BJ (cell line): ENCODE measurements around the gene LRBA. TPM values are rescaled to one million over a fixed set of nuclear protein-coding genes. Genes with fewer than 3 reads are reported as not detected.

Experiments used
- CTCF ChIA-PET: fragments of 350-600 bp; formaldehyde crosslinking; extraction: SDS; loops from one replicate; lab custom pipeline; 2021; ENCODE audit warnings: antibody characterized with exemption, inconsistent platforms; lab: Yijun Ruan, JAX
- POLR2A ChIA-PET: fragments of 300-600 bp; sonication (Branson Sonifier 250); formaldehyde crosslinking; extraction: SDS; loops from one replicate; lab custom pipeline; 2021; ENCODE audit warnings: antibody characterized with exemption; lab: Charles Lee
- DNase-seq: peaks from one replicate; pipeline ENCODE4 v3.0.0-alpha.2; 2011; ENCODE audit warnings: low read depth
- H3K27me3 ChIP-seq: 2 replicates; pipeline ENCODE4 v1.6.0; 2011; ENCODE audit warnings: low read length; ENCODE audit not compliant: control insufficient read depth, insufficient read depth
- H3K36me3 ChIP-seq: 2 replicates; pipeline ENCODE4 v1.5.1; 2011; ENCODE audit warnings: low read length; ENCODE audit not compliant: control insufficient read depth, insufficient read depth
- H3K4me3 ChIP-seq: 2 replicates; pipeline ENCODE4 v1.5.1; 2011; ENCODE audit warnings: low read depth, mild to moderate bottlenecking, control low read depth, low read length
- polyA plus RNA-seq: library from polyadenylated mRNA; depleted of rRNA; stranded (reverse); fragments of >200 nt; gene quantifications from 2 replicates; pipeline ENCODE4 v1.2.3, GENCODE V29; 2011
- TF ChIP-seq, protein P1 (sequence below): IDR thresholded peaks from 2 replicates; pipeline ENCODE4 v1.5.1; 2011; ENCODE audit warnings: low read depth, mild to moderate bottlenecking, control low read depth, inconsistent platforms, low read length, moderate library complexity; ENCODE audit not compliant: insufficient read depth

LRBA gene
- polyA plus RNA-seq, 1 experiment, result 8.2 TPM

GRCh38 chr4:150475763-150476162 is 539.3 kb downstream of the LRBA start:
- TF ChIP-seq, protein P1, sequence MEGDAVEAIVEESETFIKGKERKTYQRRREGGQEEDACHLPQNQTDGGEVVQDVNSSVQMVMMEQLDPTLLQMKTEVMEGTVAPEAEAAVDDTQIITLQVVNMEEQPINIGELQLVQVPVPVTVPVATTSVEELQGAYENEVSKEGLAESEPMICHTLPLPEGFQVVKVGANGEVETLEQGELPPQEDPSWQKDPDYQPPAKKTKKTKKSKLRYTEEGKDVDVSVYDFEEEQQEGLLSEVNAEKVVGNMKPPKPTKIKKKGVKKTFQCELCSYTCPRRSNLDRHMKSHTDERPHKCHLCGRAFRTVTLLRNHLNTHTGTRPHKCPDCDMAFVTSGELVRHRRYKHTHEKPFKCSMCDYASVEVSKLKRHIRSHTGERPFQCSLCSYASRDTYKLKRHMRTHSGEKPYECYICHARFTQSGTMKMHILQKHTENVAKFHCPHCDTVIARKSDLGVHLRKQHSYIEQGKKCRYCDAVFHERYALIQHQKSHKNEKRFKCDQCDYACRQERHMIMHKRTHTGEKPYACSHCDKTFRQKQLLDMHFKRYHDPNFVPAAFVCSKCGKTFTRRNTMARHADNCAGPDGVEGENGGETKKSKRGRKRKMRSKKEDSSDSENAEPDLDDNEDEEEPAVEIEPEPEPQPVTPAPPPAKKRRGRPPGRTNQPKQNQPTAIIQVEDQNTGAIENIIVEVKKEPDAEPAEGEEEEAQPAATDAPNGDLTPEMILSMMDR, result no peak
- DNase-seq, result no peak
- POLR2A ChIA-PET, result no interaction called here
- Histone ChIP-seq H3K27me3 (no peaks in the 10 kb centered on the region), H3K4me3 (no peak overlapping the region), H3K36me3 (no peaks in the 10 kb centered on the region; the same call in 1 of the 2 replicates)
- CTCF ChIA-PET, result no interaction called here

GRCh38 chr4:150464523-150464922 is 550.6 kb downstream of the LRBA start:
- POLR2A ChIA-PET, result no interaction called here
- Histone ChIP-seq H3K36me3 (no peaks in the 10 kb centered on the region), H3K4me3 (no peak overlapping the region), H3K27me3 (no peaks in the 10 kb centered on the region)
- TF ChIP-seq, protein P1, result no peak
- no peak for DNase-seq
- CTCF ChIA-PET, result interaction anchor here (1.0 to 1.6 kb wide), 2 partner anchors 9 to 10 kb away, joined by 3 to 4 read pairs; no protein-coding TSS in a partner anchor

DNA sequence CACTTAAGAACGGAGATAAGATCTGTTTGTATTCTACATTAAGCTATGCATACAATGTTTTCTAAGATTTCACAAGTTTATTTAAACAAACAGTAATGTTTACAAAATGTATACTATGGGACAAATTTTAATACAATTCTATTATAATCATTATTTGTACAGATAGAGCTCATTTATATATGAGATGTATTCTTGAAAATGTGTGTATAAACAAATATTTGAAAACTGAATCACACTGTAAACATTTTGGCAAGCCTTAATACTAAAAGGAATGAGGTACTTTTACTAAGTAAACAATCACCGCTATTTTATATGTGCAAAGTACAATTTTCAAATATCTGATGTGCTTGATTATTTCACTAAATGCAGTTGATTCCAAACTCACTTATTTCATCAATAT is 552.3 kb downstream of the LRBA start:
- ChIA-PET CTCF (no interaction called here), POLR2A (no interaction called here)
- no peak for DNase-seq
- TF ChIP-seq, protein P1, result no peak
- Histone ChIP-seq H3K36me3 (no peaks in the 10 kb centered on the region), H3K4me3 (no peak overlapping the region), H3K27me3 (no peaks in the 10 kb centered on the region)

- Histone ChIP-seq H3K4me3 (no peak overlapping the region), H3K36me3 (no peaks in the 10 kb centered on the region), H3K27me3 (no peaks in the 10 kb centered on the region)
- POLR2A ChIA-PET, result no interaction called here
- DNase-seq, result no peak
- TF ChIP-seq, protein P1, result no peak
- CTCF ChIA-PET, result no interaction called here
Measured at GRCh38 chr4:150461957-150462356, 553.1 kb downstream of the LRBA start.

DNA sequence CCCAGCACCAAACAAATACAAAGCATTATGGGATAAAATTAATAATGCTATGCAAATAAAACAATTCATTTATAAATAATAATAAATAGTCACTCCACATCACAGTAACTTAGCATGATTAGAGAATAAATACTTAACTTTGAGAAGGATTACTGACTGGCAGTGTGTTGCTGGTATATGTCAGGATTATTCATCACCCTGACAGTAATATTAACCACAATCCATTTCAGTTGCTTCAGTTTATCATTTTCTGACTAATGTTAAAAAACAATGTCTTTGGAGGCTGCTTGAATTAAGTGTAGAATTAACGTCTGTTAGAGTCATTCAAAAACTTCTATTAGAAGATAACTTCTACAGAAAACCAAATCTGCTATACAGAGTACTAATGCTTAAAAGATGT is 557.3 kb downstream of the LRBA start:
- TF ChIP-seq, protein P1, result no peak
- Histone ChIP-seq H3K36me3 (no peaks in the 10 kb centered on the region), H3K4me3 (no peak overlapping the region), H3K27me3 (no peaks in the 10 kb centered on the region)
- DNase-seq, result no peak
- ChIA-PET POLR2A (no interaction called here), CTCF (no interaction called here)
